ENCODE data around the gene PRCD. TPM values are rescaled to one million over a fixed set of nuclear protein-coding genes. Genes with fewer than 3 reads are reported as not detected.

Gene PRCD
- total RNA-seq, 4 donors from 2014 or later = 1.2 to 5.1 (median 3.8) TPM

DNA sequence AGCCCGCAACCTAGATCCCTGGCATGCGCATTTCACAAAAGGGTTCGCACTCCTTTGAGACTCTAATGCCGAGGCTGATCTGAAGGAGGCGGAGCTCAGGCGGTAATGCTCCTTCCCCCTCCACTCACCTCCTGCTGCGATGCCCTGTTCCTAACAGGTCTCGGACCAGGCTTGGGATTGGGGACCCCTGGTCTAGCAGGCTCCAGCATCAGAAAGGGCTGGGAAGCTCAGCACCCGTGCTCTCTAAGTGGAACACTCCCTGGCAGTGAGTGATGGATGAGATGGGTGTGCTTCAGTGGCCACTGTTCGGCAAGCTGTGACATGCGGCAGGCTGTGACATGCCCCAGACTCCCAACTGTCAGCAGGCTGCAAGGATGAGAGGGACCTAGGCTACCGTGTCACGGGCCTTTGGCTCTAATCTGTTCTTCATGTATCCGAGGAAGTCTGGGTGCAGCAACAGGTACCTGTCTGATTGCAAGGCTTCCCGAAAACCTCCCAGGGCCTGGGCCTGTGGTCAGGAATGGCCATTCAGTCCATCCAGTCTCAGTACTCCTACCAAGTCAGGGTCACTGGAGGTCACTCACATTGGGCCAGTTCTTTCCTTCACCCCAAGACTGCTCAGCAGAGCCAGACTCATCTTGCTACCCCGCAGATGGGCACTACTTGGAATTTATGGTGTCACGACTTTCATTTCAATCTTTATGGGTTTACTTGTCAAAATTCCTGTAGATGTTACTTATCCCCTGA, 47.1 kb downstream of the PRCD start:
- TF ChIP-seq, protein P1, sequence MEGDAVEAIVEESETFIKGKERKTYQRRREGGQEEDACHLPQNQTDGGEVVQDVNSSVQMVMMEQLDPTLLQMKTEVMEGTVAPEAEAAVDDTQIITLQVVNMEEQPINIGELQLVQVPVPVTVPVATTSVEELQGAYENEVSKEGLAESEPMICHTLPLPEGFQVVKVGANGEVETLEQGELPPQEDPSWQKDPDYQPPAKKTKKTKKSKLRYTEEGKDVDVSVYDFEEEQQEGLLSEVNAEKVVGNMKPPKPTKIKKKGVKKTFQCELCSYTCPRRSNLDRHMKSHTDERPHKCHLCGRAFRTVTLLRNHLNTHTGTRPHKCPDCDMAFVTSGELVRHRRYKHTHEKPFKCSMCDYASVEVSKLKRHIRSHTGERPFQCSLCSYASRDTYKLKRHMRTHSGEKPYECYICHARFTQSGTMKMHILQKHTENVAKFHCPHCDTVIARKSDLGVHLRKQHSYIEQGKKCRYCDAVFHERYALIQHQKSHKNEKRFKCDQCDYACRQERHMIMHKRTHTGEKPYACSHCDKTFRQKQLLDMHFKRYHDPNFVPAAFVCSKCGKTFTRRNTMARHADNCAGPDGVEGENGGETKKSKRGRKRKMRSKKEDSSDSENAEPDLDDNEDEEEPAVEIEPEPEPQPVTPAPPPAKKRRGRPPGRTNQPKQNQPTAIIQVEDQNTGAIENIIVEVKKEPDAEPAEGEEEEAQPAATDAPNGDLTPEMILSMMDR (IDR thresholded peaks at IDR 0.05) = no peak
- no peak for TF ChIP-seq POLR2AphosphoS5 (IDR thresholded peaks at IDR 0.05)
- TF ChIP-seq POLR2A (IDR thresholded peaks at IDR 0.05; ENCODE audit: low read depth) = no peak
- TF ChIP-seq EP300 (IDR thresholded peaks at IDR 0.05) = no peak
- Histone ChIP-seq H3K27me3 (peaks cover 0 to 56% (median 25%) of the 10 kb centered on the region in 4 donors), H3K36me3 (no peaks in the 10 kb centered on the region), H3K9me3 (no peaks in the 10 kb centered on the region), H3K4me1 (peaks cover 15 to 30% (median 27%) of the 10 kb centered on the region in 4 donors), H3K27ac (replicated peaks in 1 of 4) (no peak overlapping the region), H3K4me3 (peak overlapping the region; percentile 61 to 69 (median 64))
- intact Hi-C loops (cut with DNase I) = loop anchor here (2.0 kb wide), 1 partner anchor 64 kb away; no protein-coding TSS in a partner anchor
- WGBS = 50% methylated on average over 15 of the region's 17 CpGs
- no peak for DNase-seq (ENCODE audit: extremely low spot score)

DNA sequence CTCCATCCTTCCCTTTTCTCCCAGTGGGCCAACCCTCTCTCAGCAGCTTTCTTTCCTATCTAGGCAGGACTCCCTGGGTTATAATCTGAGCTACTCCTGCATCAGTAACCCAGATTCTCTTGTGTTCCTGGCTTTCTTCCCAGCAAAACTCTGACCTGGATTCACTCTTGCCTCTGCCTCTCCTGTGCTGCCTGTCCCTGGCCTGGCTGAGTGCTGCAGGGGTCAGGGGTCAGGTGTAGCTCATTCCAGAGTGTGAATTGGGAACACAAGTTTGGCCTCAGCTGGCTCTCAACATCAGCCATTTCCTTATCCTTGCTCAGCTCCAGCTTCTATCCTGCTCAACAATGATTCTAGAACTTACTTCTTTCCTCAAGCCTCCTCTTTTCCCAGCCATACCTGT, 48.3 kb downstream of the PRCD start:
- Histone ChIP-seq H3K27ac (replicated peaks in 1 of 4) (no peak overlapping the region), H3K27me3 (peaks cover 0 to 61% (median 25%) of the 10 kb centered on the region in 4 donors), H3K9me3 (no peaks in the 10 kb centered on the region), H3K4me1 (peaks cover 15 to 30% (median 27%) of the 10 kb centered on the region in 4 donors), H3K4me3 (no peak overlapping the region), H3K36me3 (no peaks in the 10 kb centered on the region)
- no peak for TF ChIP-seq POLR2AphosphoS5 (IDR thresholded peaks at IDR 0.05)
- no peak for TF ChIP-seq POLR2A (IDR thresholded peaks at IDR 0.05; ENCODE audit: low read depth)
- TF ChIP-seq, protein P1 (IDR thresholded peaks at IDR 0.05) = no peak
- TF ChIP-seq EP300 (IDR thresholded peaks at IDR 0.05) = no peak
- no peak for DNase-seq (ENCODE audit: extremely low spot score)
- intact Hi-C loops (cut with DNase I) = no loop called here

DNA sequence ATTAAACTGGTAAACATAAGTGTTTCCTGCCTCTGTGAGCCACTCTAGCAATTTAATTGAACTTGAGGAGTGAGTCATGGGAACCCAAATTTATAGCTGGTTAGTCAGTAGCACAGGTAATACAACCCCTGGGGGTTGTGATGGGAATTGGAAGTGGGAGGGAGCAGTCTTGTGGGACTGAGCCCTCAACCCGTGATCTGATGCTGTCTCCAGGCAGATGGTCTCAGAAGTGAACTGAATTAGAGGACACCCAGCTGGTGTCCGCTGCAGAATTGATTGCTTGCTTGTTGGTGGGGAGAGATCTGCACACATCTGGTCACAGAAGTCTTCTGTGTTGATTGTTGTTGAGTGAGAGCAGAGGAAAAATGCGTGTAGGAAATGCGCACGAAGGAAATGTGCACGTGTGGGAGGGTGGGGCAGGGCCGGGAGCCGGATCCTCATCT, 53.6 kb downstream of the PRCD start:
- Histone ChIP-seq H3K27ac (replicated peaks in 1 of 4) (no peak overlapping the region), H3K4me3 (no peak overlapping the region), H3K27me3 (peaks cover 0 to 35% (median 0%) of the 10 kb centered on the region in 4 donors), H3K36me3 (no peaks in the 10 kb centered on the region), H3K4me1 (no peaks in the 10 kb centered on the region), H3K9me3 (no peaks in the 10 kb centered on the region)
- 74% methylated on average over 8 of the region's 8 CpGs for WGBS
- TF ChIP-seq EP300 (IDR thresholded peaks at IDR 0.05) = no peak
- TF ChIP-seq POLR2AphosphoS5 (IDR thresholded peaks at IDR 0.05) = no peak
- TF ChIP-seq POLR2A (IDR thresholded peaks at IDR 0.05; ENCODE audit: low read depth) = no peak
- TF ChIP-seq, protein P1 (IDR thresholded peaks at IDR 0.05) = no peak
- DNase-seq (ENCODE audit: extremely low spot score) = no peak
- intact Hi-C loops (cut with DNase I) = no loop called here

DNA sequence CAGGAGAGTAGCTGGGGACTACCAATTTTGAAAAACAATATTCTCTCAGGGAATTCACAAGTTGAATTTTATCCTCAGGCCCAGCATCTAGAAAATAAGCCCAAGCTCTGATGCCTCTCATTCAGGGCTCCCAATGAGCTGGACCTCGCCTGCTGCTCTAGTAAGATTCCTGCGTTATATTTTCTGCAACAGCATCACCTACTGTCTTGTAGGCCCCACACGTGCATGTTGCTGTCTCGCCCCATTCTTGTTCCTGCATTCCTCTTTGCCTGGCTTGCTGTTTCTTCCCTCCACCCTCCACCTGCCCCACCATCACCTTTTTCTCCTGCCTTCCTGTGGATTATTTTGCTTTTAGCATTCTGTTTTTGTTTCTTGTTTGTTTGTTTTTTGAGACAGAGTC, 54.1 kb downstream of the PRCD start:
- 89% methylated on average over 4 of the region's 4 CpGs for WGBS

More for the DNA sequence above, 54.1 kb downstream of the PRCD start:
- TF ChIP-seq, protein P1 (IDR thresholded peaks at IDR 0.05) = no peak
- TF ChIP-seq POLR2AphosphoS5 (IDR thresholded peaks at IDR 0.05) (no peak), POLR2A (IDR thresholded peaks at IDR 0.05; ENCODE audit: low read depth) (no peak), EP300 (IDR thresholded peaks at IDR 0.05) (no peak)
- DNase-seq (ENCODE audit: extremely low spot score) = no peak
- intact Hi-C loops (cut with DNase I) = no loop called here
- Histone ChIP-seq H3K27ac (replicated peaks in 1 of 4) (no peak overlapping the region), H3K27me3 (peaks cover 0 to 29% (median 0%) of the 10 kb centered on the region in 4 donors), H3K4me1 (no peaks in the 10 kb centered on the region), H3K4me3 (no peak overlapping the region), H3K36me3 (no peaks in the 10 kb centered on the region), H3K9me3 (no peaks in the 10 kb centered on the region)

All from esophagus muscularis mucosa (tissue), 4 donors.